Activated CD4-positive, alpha-beta memory T cell treated with anti-CD3 and anti-CD28 coated beads, Interleukin-2, amount 10 ng/mL, durations not matched to agents 7 days and 5 days (primary cell): ENCODE results near the gene YY1. TPM values are rescaled to one million over a fixed set of nuclear protein-coding genes. Genes with fewer than 3 reads are reported as not detected.
"Not testable (repeated sequence)": the region's sequence is repeated elsewhere in the genome, so short reads cannot be mapped to it uniquely, and the experiment has no call there.

Experiments
- CTCF ChIA-PET: fragments of 350-600 bp; sonication (Branson Sonifier 250); formaldehyde crosslinking; loops from one replicate; lab custom pipeline; 2021; ENCODE audit warnings: antibody characterized with exemption, inconsistent platforms; lab: Charles Lee
- POLR2A ChIA-PET: fragments of 350-600 bp; sonication (Branson Sonifier 250); formaldehyde crosslinking; loops from one replicate; lab custom pipeline; 2021; ENCODE audit warnings: antibody characterized with exemption; lab: Charles Lee
- DNase-seq: peaks from one replicate; pipeline ENCODE4 v3.0.0-alpha.2; 2020
- H3K27ac Mint-ChIP-seq: one replicate; pipeline ENCODE4 v1.8.0; 2021; ENCODE audit warnings: mild to moderate bottlenecking, mixed read lengths
- H3K27me3 Mint-ChIP-seq: one replicate; pipeline ENCODE4 v1.8.0; 2021; ENCODE audit warnings: mixed read lengths
- H3K36me3 Mint-ChIP-seq: one replicate; pipeline ENCODE4 v1.8.0; 2021; ENCODE audit warnings: low read depth, mixed read lengths
- H3K4me1 Mint-ChIP-seq: one replicate; pipeline ENCODE4 v1.8.0; 2021; ENCODE audit warnings: mixed read lengths
- H3K4me3 Mint-ChIP-seq: one replicate; pipeline ENCODE4 v1.8.0; 2021; ENCODE audit warnings: mild to moderate bottlenecking, mixed read lengths
- H3K9me3 Mint-ChIP-seq: one replicate; pipeline ENCODE4 v1.8.0; 2021; ENCODE audit warnings: mixed read lengths
- total RNA-seq, 2 experiments: library from RNA; stranded (reverse); gene quantifications; one replicate each; pipeline ENCODE4 v1.2.3, GENCODE V29; 2021

The YY1 gene
- total RNA-seq, 2 experiments from 2014 or later: 94.0 to 95.6 TPM

DNA sequence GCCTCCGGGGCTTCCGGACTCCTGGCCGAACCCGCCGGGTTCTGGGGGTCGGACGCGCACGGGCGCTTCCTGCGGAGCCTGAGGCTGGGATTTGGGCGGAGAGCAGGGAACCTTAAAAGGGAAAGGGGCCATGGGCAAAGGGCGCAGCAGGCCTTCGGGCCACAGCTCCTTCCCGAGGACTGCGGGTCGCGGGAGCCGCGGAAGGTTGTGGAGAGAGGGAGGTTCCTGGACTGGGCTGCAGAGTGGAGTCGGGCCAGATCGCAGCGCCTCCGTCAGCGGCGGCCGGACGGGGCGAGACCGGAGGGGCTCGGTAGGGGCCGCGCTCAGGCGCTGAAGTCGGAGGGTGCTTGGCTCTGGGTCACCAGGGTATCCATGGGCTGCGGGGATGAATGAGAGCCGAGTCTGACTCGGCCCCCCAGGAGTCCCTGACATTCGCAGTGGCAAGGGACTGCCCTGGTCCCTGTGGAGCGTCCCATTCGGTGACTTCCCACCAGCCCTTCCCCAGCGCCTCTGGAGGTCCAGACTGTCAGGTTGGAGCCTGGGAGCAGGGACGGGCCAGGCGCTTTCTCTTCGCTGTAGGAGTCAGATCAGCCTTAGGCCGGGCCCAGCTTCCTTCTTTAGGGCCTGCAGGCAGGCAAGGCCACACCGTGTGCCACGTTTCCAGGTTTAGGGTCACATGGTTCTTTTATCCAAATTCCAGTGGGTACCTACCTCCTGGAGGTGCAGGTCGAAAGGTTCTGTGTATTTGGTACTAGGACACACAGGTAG, 68.2 kb downstream of the YY1 start:
- DNase-seq: no peak
- H3K36me3 Mint-ChIP-seq: no peaks in the 10 kb centered on the region
- peaks cover 12% of the 10 kb centered on the region for H3K4me1 Mint-ChIP-seq
- no peak overlapping the region for H3K27ac Mint-ChIP-seq
- H3K4me3 Mint-ChIP-seq: peak overlapping the region; percentile 64
- peaks cover 28% of the 10 kb centered on the region for H3K27me3 Mint-ChIP-seq
- ChIA-PET POLR2A (interaction anchor here (1.1 kb wide), 1 partner anchor 85 kb away, joined by 3 read pairs; no protein-coding TSS in a partner anchor), CTCF (no interaction called here)
- H3K9me3 Mint-ChIP-seq: no peaks in the 10 kb centered on the region

DNA sequence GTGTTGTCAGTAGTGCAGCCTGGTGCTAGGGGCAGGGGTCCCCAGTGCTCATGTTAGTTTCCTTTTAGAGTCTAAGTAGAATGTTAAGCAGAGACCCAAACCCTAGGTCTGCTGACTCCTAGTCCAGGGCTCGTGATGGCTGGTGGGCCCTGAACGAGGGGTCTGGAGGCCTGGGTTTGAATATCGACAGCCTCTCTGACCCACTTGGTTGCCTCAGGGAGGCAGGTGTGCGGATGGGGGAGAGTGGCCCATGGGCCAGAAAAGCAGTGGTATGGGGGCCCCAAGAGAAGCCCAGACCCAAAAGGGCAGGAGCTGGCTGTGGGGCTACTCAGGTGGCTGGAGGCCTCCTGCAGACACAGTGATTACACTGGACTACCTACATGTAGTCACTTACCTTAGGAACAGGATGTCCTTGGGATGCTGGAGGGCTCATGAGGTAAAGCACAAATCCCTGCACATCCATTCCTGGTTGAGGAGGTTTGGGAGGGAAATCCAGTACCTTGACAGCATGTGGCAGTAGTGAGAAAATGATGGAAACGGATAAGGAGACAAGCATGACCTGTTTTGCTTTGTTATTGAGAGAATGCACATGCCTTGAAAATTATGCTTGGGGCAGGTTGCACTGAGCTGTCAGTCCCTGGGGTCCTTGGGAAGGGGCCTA, 69.0 kb downstream of the YY1 start:
- peaks cover 30% of the 10 kb centered on the region for H3K27me3 Mint-ChIP-seq
- peaks cover 12% of the 10 kb centered on the region for H3K4me1 Mint-ChIP-seq
- no peak overlapping the region for H3K4me3 Mint-ChIP-seq
- no peaks in the 10 kb centered on the region for H3K9me3 Mint-ChIP-seq
- DNase-seq: no peak
- POLR2A ChIA-PET: no interaction called here
- no peak overlapping the region for H3K27ac Mint-ChIP-seq
- no peaks in the 10 kb centered on the region for H3K36me3 Mint-ChIP-seq
- CTCF ChIA-PET: no interaction called here

DNA sequence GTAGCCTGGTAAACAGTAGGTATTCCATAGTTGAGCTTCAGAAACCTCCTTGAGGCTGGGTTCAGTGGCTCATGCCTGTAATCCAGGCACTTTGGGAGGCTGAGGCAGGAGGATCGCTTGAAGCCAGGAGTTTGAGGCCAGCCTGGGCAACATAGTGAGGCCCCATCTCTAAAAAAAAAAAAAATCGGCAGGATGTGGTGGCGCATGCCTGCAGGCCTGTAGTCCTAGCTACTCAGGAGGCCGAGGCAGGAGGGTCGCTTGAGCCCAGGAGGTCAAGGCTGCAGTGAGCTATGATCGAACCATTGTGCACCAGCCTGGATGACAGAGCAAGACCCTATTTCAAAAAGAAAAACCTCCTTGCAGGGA, 69.5 kb downstream of the YY1 start:
- CTCF ChIA-PET: interaction anchor here (1.2 kb wide), 1 partner anchor 75 kb away, joined by 3 read pairs; no protein-coding TSS in a partner anchor
- Mint-ChIP-seq H3K27me3 (peaks cover 30% of the 10 kb centered on the region), H3K4me1 (peaks cover 12% of the 10 kb centered on the region)
- H3K27ac Mint-ChIP-seq, H3K4me3 Mint-ChIP-seq, H3K9me3 Mint-ChIP-seq, POLR2A ChIA-PET, DNase-seq, H3K36me3 Mint-ChIP-seq: not testable (repeated sequence)

DNA sequence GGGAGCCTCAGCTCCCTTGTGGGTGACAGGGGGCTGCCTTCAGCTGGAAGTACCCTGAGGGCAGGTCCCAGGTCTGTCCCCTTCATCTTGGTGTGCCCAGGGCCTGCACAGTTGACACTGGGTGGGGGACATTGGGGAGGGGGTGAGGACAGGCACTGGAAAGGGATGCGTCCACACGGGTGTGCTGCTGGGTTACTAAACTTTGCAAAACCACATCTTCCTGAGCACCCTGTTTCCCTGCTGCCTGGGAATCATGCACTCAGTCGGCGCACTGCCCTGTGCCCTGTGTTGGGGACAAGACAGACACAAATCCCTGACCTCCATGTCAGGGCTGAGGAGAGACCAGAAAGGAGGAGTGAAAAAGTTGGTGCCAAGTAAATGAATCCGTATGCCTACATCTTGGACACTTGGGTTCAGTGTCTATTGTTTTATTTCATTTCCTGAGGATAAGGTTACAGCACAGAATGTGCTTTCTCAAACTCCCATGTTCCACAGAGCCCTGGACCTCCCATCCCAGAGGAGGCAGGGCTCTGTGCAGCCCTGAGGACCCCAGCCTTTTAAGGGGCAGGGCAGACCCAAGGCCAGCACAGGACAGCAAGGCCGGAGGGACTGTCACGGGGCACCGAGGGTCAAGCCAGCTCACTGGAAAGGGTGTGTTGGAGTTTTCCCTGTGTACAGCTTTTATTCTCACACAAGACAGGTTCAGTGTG, 70.2 kb downstream of the YY1 start:
- no peaks in the 10 kb centered on the region for H3K9me3 Mint-ChIP-seq
- ChIA-PET POLR2A (no interaction called here), CTCF (interaction anchor here (0.9 to 1.2 kb wide), 2 partner anchors 74 to 337 kb away, joined by 3 read pairs; no protein-coding TSS in a partner anchor)

DNA sequence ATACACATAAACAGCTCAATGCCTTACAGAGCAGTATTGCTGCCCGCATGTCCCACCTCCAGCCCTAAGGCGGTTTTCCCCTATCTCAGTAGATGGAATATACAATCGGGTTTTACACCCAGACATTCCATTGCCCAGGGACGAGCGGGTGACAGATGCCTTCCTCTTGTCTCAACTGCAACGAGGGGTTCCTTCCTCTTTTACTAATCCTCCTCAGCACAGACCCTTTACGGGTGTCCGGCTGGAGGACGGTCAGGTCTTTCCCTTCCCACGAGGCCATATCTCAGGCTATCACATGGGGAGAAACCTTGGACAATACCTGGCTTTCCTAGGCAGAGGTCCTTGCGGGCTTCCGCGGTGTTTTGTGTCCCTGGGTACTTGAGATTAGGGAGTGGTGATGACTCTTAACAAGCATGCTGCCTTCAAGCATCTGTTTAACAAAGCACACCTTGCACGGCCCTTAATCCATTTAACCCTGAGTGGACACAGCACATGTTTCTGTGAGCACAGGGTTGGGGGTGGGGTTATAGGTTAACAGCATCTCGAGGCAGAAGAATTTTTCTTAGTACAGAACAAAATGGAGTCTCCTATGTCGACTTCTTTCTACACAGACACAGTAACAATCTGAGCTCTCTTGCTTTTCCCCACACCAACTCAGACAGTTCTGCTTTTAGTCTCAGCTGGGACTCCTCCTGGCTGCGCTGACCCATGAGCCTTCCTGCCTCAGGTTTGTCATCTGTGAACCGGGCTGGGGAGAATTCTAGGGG, 73.3 kb downstream of the YY1 start:
- H3K4me3 Mint-ChIP-seq, H3K4me1 Mint-ChIP-seq, CTCF ChIA-PET, H3K36me3 Mint-ChIP-seq, DNase-seq, H3K9me3 Mint-ChIP-seq, H3K27ac Mint-ChIP-seq, POLR2A ChIA-PET: not testable (repeated sequence)
- peaks cover 20% of the 10 kb centered on the region for H3K27me3 Mint-ChIP-seq

More for the DNA sequence above, 70.2 kb downstream of the YY1 start:
- H3K27me3 Mint-ChIP-seq: peaks cover 30% of the 10 kb centered on the region
- H3K36me3 Mint-ChIP-seq: no peaks in the 10 kb centered on the region
- H3K27ac Mint-ChIP-seq: no peak overlapping the region
- no peak overlapping the region for H3K4me3 Mint-ChIP-seq
- peaks cover 12% of the 10 kb centered on the region for H3K4me1 Mint-ChIP-seq
- DNase-seq: no peak

DNA sequence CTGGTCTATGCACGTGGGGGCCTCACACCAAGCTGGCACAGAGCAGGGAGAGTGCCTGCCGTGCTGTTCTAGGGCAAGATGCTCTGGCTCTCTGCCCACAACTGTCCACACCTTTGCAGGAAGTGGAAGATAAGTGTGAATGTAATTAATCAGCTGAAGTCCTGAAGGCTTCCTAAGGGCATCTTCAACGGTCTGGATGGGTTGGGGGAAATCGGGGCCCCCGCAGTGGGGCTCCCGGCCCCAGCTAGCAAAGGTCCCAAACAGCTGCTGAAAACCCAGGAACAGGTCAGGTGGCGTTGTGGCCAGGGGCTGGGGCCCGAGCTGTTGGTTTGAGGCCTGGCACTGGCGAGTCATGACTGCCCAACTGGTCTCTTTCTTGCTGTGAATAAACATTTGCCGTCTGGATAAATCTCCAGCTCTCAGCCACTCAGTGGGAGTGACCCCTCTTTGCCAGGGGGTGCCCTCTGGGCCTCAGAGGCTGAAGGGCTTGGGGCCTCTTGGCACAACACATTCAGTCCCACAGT, 74.0 kb downstream of the YY1 start:
- no peaks in the 10 kb centered on the region for H3K9me3 Mint-ChIP-seq
- H3K4me1 Mint-ChIP-seq: peaks cover 3% of the 10 kb centered on the region
- no peaks in the 10 kb centered on the region for H3K36me3 Mint-ChIP-seq
- no peak overlapping the region for H3K4me3 Mint-ChIP-seq
- ChIA-PET CTCF (interaction anchor here (0.6 kb wide), 1 partner anchor 38 kb away, joined by 3 read pairs; no protein-coding TSS in a partner anchor), POLR2A (no interaction called here)
- DNase-seq: no peak
- no peak overlapping the region for H3K27ac Mint-ChIP-seq
- H3K27me3 Mint-ChIP-seq: peaks cover 15% of the 10 kb centered on the region

DNA sequence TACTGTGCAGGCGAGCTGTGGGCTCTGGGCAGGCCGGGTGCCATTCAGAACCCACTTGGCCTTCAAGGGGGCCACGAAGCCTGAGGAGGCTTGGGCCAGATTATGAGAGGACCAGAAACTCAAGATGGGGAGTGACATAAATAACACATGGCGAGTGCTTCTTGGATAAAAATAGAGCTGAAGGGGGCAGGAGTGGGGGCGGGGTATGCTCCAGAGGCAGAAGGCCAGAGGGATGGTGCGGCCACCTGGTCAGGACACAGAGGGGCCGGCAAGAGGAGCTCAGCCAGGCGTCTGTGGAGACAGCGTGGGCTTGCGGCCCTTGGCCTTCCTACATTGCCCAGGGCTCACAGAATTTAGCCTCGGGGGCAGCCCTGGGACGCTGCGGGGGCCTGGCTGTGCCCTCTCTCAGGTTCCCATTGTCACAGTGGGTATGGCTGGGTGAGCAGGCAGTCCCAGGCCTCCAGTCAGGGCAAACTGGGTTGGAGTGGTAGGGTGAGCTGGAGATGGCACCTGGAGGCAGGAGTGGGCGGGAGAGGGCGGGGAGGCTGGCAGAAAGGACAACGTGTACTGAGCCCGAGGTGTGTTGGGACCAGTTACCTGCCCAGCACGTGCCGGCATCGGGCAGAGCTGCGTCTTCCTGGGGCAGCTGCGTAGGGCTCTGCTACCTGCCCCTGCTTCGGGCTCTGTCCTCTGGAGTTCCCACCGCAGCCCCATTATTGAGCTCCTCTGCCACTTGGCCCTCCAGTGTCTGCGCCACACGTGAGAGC, 74.7 kb downstream of the YY1 start:
- ChIA-PET CTCF (interaction anchor here (0.6 to 1.2 kb wide), 3 partner anchors 11 to 71 kb away, joined by 3 to 5 read pairs (median 3); no protein-coding TSS in a partner anchor), POLR2A (interaction anchor here (1.4 kb wide), 1 partner anchor 9 kb away, joined by 3 read pairs; no protein-coding TSS in a partner anchor)
- Mint-ChIP-seq H3K36me3 (no peaks in the 10 kb centered on the region), H3K4me3 (no peak overlapping the region), H3K27me3 (peaks cover 11% of the 10 kb centered on the region), H3K27ac (no peak overlapping the region), H3K9me3 (no peaks in the 10 kb centered on the region), H3K4me1 (peaks cover 3% of the 10 kb centered on the region)
- DNase-seq: no peak

DNA sequence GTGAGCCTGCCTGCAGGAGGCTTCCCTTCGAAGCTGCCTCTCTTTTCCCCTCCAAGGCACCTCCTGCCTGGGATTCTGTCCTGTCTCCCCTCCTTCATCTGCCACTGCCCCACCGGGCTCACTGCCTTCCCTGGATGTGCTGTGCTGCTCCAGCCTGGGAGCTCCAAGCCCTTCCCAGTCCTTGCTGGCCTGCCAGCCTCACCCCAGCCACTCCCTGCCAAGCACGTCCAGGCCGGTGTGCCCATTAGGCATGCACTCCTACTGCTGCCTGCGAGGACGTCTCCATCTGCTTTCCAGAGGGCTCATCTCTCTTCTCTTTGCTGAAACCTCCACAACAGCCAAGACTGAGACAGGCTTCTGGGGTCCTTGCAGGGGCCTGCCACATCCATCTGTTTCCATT, 75.8 kb downstream of the YY1 start:
- Mint-ChIP-seq H3K9me3 (no peaks in the 10 kb centered on the region), H3K4me1 (peaks cover 5% of the 10 kb centered on the region), H3K4me3 (no peak overlapping the region), H3K36me3 (no peaks in the 10 kb centered on the region), H3K27me3 (peaks cover 11% of the 10 kb centered on the region), H3K27ac (no peak overlapping the region)
- POLR2A ChIA-PET: interaction anchor here (1.4 kb wide), 1 partner anchor 10 kb away, joined by 3 read pairs; no protein-coding TSS in a partner anchor
- CTCF ChIA-PET: interaction anchor here (1.2 kb wide), 1 partner anchor 12 kb away, joined by 5 read pairs; no protein-coding TSS in a partner anchor
- no peak for DNase-seq

DNA sequence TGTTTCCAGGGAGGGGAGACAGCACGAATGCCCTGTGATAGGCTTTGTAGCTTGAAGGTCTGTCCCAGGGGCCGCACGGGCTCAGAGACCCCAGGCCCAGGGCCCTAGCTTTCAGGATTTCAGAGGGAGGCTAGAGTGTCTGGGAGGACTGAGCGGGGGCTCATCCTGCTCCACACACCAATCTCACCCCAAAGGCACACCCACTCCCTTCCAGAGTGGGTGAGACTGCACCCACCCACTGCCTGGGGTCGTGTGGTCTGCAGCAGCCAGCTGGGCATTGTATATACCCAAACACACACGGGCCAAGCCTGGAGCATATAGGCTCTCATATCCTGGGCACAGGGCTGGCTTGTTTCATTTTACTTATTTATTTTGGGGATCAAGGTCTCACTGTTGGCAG, 78.4 kb downstream of the YY1 start:
- Mint-ChIP-seq H3K27me3 (peaks cover 10% of the 10 kb centered on the region), H3K4me3 (no peak overlapping the region), H3K36me3 (no peaks in the 10 kb centered on the region), H3K4me1 (peaks cover 5% of the 10 kb centered on the region), H3K9me3 (no peaks in the 10 kb centered on the region), H3K27ac (no peak overlapping the region)
- DNase-seq: no peak
- ChIA-PET CTCF (no interaction called here), POLR2A (no interaction called here)

DNA sequence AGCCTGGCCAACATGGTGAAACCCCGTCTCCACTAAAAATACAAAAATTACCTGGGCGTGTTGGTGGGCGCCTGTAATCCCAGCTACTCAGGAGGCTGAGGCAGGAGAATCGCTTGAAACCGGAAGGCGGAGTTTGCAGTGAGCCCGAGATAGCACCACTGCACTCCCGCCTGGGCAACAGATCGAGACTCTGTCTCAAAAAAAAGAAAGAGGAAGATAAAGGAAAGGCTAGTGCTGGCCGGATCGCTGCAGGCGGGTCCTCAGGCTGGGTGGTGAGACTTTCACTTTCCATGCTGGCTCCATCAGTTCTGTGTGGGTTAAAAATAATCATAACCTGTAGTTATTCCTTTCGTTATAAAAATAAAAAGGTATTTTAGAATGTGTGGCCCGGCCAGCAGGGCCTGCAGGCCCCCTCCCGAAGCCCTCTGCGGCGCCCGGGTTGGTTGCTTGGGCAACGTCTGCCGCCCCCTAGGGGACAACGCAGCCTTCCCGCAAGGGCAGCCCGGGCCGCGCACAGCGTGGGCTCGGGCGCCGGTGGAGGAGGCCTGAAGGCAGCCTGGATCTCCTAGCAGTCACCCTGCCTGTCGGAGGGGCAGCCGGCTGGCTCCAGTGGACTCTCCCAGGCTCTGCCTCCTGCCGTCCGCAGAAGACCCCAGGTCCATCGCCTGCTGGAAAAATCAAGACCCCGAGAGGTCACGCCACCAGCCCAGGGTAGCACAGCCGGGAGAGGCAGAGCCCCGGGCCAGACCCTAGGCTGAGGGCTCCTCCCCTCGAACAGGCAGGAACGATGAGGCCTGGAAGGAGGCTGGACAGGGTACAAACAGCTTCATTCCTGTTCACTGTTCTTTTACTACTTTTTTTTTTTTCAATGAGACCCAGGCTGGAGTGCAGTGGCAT, 79.2 kb downstream of the YY1 start:
- CTCF ChIA-PET: interaction anchor here (0.6 to 0.8 kb wide), 2 partner anchors 97 to 436 kb away, joined by 3 read pairs; no protein-coding TSS in a partner anchor
- Mint-ChIP-seq H3K27ac (no peak overlapping the region), H3K4me3 (peak overlapping the region; percentile 58), H3K27me3 (peaks cover 7% of the 10 kb centered on the region), H3K9me3 (no peaks in the 10 kb centered on the region), H3K4me1 (peaks cover 5% of the 10 kb centered on the region), H3K36me3 (no peaks in the 10 kb centered on the region)
- DNase-seq: peak; percentile 71
- POLR2A ChIA-PET: no interaction called here
